ENCODE measurements around the gene PRMT2.

PRMT2 gene

GRCh38 chr21:46635324-46636180 lies at the start of gene PRMT2:
TSS of gene PRMT2 (plus strand) at chr21:46635674. CDS start at chr21:46636952, 1,278 bp downstream.
- DNase-seq, result peak; percentile 99

- DNase-seq, result no peak
These were observed 41.2 kb upstream of the PRMT2 start for GRCh38 chr21:46594276-46594675.

GRCh38 chr21:46596201-46596600 lies 39.3 kb upstream of the PRMT2 start:
- DNase-seq, result no peak

GRCh38 chr21:46597031-46597430 lies 38.4 kb upstream of the PRMT2 start:
- DNase-seq, result no peak

- DNase-seq, result no peak
These were observed 37.6 kb upstream of the PRMT2 start for GRCh38 chr21:46597896-46598343.

GRCh38 chr21:46598581-46599572 lies 36.6 kb upstream of the PRMT2 start:
- DNase-seq, result no peak

- DNase-seq, result no peak
These were observed 35.2 kb upstream of the PRMT2 start for GRCh38 chr21:46600305-46600704.

GRCh38 chr21:46600978-46601377 lies 34.5 kb upstream of the PRMT2 start:
- no peak for DNase-seq

- DNase-seq, result no peak
These were observed 32.2 kb upstream of the PRMT2 start for GRCh38 chr21:46603228-46603627.

- no peak for DNase-seq
These were observed 31.0 kb upstream of the PRMT2 start for GRCh38 chr21:46604329-46604974.

- no peak for DNase-seq
These were observed 30.3 kb upstream of the PRMT2 start, which contains the start of gene S100B for GRCh38 chr21:46604975-46605766. TSS of gene S100B (minus strand) at chr21:46605082. CDS start at chr21:46602415, 2,667 bp downstream.

- DNase-seq, result no peak
These were observed 29.6 kb upstream of the PRMT2 start for GRCh38 chr21:46605767-46606426.

- DNase-seq, result no peak
These were observed 29.1 kb upstream of the PRMT2 start for GRCh38 chr21:46606427-46606813.

- DNase-seq, result no peak
These were observed 27.8 kb upstream of the PRMT2 start for GRCh38 chr21:46607636-46608035.

- no peak for DNase-seq
These were observed 26.8 kb upstream of the PRMT2 start for GRCh38 chr21:46608672-46609111.

- no peak for DNase-seq
These were observed 25.3 kb upstream of the PRMT2 start for GRCh38 chr21:46610018-46610701.

GRCh38 chr21:46613391-46613790 lies 22.1 kb upstream of the PRMT2 start:
- DNase-seq, result no peak

- no peak for DNase-seq
These were observed 19.4 kb upstream of the PRMT2 start for GRCh38 chr21:46616050-46616449.

- DNase-seq, result no peak
These were observed 18.8 kb upstream of the PRMT2 start for GRCh38 chr21:46616656-46617055.

- DNase-seq, result no peak
These were observed 18.0 kb upstream of the PRMT2 start for GRCh38 chr21:46617267-46618051.

Data from NCI-H345 (cell line).